GM18520 (cell line): ENCODE measurements around the gene SLC39A11.
"Not testable (repeated sequence)": the region's sequence is repeated elsewhere in the genome, so short reads cannot be mapped to it uniquely, and the experiment has no call there.

Source experiments
- ATAC-seq: cut with Tn5 transposase; IDR thresholded peaks from one replicate; pipeline ENCODE4 v1.9.1; 2021; ENCODE audit not compliant: unreplicated experiment

SLC39A11 gene

GRCh38 chr17:72954579-72954978 lies 137.9 kb downstream of the SLC39A11 start:
- no peak for ATAC-seq

GRCh38 chr17:72953621-72954020 lies 138.9 kb downstream of the SLC39A11 start:
- no peak for ATAC-seq

- ATAC-seq, result no peak
Measured at GRCh38 chr17:72952641-72953315, 139.7 kb downstream of the SLC39A11 start.

- ATAC-seq, result no peak
Measured at GRCh38 chr17:72952220-72952619, 140.3 kb downstream of the SLC39A11 start.

- no peak for ATAC-seq
Measured at GRCh38 chr17:72950242-72950931, 142.1 kb downstream of the SLC39A11 start.

GRCh38 chr17:72948115-72948514 lies 144.4 kb downstream of the SLC39A11 start:
- no peak for ATAC-seq

- no peak for ATAC-seq
Measured at GRCh38 chr17:72947475-72947874, 145.0 kb downstream of the SLC39A11 start.

- no peak for ATAC-seq
Measured at GRCh38 chr17:72946696-72947095, 145.8 kb downstream of the SLC39A11 start.

- ATAC-seq, result no peak
Measured at GRCh38 chr17:72946156-72946555, 146.3 kb downstream of the SLC39A11 start.

- no peak for ATAC-seq
Measured at GRCh38 chr17:72945473-72945872, 147.0 kb downstream of the SLC39A11 start.

- no peak for ATAC-seq
Measured at GRCh38 chr17:72943826-72944689, 148.4 kb downstream of the SLC39A11 start.

- no peak for ATAC-seq
Measured at GRCh38 chr17:72942579-72942978, 149.9 kb downstream of the SLC39A11 start.

GRCh38 chr17:72940496-72940895 lies 152.0 kb downstream of the SLC39A11 start:
- ATAC-seq, result no peak

GRCh38 chr17:72938482-72938881 lies 154.0 kb downstream of the SLC39A11 start:
- no peak for ATAC-seq

- ATAC-seq, result no peak
Measured at GRCh38 chr17:72937707-72938106, 154.8 kb downstream of the SLC39A11 start.

GRCh38 chr17:72937254-72937653 lies 155.2 kb downstream of the SLC39A11 start:
- not testable (repeated sequence) for ATAC-seq

- no peak for ATAC-seq
Measured at GRCh38 chr17:72935984-72936383, 156.5 kb downstream of the SLC39A11 start.

- no peak for ATAC-seq
Measured at GRCh38 chr17:72934927-72935326, 157.6 kb downstream of the SLC39A11 start.

GRCh38 chr17:72931635-72932034 lies 160.9 kb downstream of the SLC39A11 start:
- peak; percentile 70 for ATAC-seq

GRCh38 chr17:72931163-72931562 lies 161.3 kb downstream of the SLC39A11 start:
- no peak for ATAC-seq

GRCh38 chr17:72930031-72930430 lies 162.5 kb downstream of the SLC39A11 start:
- no peak for ATAC-seq
